Measurements from ENCODE around the gene FAM219B. TPM values are rescaled to one million over a fixed set of nuclear protein-coding genes. Genes with fewer than 3 reads are reported as not detected.
"Not testable (repeated sequence)": the region's sequence is repeated elsewhere in the genome, so short reads cannot be mapped to it uniquely, and the experiment has no call there.

The FAM219B gene, protein sequence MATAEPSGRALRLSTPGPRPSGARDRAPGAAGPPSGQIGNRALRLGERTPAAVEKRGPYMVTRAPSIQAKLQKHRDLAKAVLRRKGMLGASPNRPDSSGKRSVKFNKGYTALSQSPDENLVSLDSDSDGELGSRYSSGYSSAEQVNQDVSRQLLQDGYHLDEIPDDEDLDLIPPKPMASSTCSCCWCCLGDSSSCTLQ
- total RNA-seq: 100 to 1,000 TPM in 1 of 2 experiments, 10 to 100 TPM in 1; 90.3 to 113 TPM

DNA sequence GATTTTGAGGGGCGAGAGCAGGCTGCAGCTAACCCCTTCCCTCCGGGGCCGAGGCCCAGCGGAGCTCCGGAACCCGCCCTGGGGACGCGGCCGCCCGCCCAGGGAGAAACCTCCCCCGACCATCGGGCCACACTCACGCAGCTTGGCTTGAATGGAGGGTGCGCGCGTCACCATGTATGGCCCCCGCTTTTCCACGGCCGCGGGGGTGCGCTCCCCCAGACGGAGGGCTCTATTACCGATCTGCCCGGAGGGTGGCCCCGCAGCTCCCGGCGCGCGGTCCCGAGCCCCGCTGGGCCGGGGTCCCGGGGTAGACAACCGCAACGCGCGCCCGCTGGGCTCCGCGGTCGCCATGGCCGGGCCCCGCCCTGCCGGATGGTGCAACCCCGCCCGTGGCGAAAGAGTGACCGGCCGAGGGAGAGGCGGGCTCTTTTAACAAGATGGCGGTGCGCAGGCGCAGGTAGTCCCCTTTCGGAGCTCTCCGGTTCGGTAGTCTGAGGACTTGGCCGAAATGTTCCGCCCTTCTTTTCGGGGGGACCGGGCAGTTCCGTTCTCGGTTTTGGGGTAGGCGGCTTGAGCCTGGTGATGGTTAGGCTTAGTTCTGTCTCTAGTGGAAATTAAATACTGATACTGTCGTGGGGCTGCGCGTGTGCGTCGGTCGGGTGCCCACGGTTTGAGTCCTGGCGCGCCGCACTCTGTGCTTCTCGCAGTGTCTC is at the start of gene FAM219B:
FAM219B (minus strand) TSS at position 402 of the 713 bp plus-strand sequence; CDS start at position 351, 51 bp downstream.
- H3K4me3 Mint-ChIP-seq: peak within 1 kb of the TSS; percentile 92
- H3K36me3 Mint-ChIP-seq: peaks cover 24% of the 10 kb centered on the region
- peaks cover 26% of the 10 kb centered on the region for H3K4me1 Mint-ChIP-seq
- no peaks in the 10 kb centered on the region for H3K27me3 Mint-ChIP-seq
- POLR2A ChIA-PET: interaction anchor here (0.6 to 2.5 kb wide), 21 partner anchors 9 to 290 kb away, joined by 3 to 23 read pairs (median 5); partner anchors contain the start of genes CLK3, COX5A, CSK and MPI
- ATAC-seq (ENCODE audit: low read depth): peak; percentile 86
- DNase-seq: peak; percentile 84
- H3K9me3 Mint-ChIP-seq: no peaks in the 10 kb centered on the region
- peak within 1 kb of the TSS; percentile 84 for H3K27ac Mint-ChIP-seq

DNA sequence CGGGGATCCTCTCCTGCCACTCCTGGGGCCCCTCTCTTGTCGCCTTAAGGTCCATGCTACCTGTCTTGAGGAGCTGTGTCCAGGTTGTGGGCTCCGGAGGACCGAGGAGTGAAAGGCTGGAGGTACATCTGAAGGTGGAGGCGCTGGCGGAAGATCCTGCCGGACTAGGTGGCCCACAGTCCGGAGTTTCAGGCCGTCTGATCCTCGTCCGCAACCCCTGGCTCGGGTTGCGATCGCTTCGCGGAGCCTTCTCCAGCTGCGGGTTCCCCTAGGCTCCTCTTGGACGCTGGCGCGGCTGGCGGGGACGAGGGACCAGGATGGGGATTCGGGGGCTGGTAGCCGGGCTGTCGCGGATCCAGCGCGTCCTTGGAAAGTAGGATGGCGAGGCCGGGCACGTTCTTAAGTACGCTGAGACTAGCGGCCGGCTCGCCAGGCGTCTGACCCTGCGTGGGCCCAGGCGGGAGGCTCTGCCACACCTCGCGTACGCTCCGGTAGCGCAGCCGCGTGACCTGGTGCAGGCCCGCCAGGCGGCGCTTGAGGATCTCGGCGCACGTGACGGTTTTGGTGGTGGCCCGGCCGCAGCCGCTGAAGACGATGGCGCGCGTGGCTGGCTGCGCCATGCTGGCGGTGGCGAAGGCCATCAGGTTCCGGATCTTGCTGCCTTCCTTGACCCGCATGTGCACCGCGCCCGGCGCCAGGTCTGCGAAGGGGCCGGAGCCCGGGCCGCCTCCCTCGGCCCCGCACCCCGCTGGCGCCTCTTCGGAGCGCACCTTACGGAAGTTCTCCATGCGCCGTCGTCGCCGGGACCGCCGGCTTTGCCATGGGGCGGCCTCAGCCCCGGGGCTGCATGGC is 49.4 kb upstream of the FAM219B start:
- Mint-ChIP-seq H3K9me3 (no peaks in the 10 kb centered on the region), H3K4me1 (peaks cover 25% of the 10 kb centered on the region), H3K27ac (no peak overlapping the region), H3K4me3 (peak overlapping the region; percentile 50), H3K27me3 (peaks cover 35% of the 10 kb centered on the region), H3K36me3 (no peaks in the 10 kb centered on the region)
- DNase-seq (peak; percentile 77), ATAC-seq (ENCODE audit: low read depth) (peak; percentile 39)
- POLR2A ChIA-PET: interaction anchor here (0.8 to 1.5 kb wide), 4 partner anchors 10 to 338 kb away, joined by 3 to 7 read pairs (median 4); partner anchors contain the start of genes FAM219B and PPCDC

DNA sequence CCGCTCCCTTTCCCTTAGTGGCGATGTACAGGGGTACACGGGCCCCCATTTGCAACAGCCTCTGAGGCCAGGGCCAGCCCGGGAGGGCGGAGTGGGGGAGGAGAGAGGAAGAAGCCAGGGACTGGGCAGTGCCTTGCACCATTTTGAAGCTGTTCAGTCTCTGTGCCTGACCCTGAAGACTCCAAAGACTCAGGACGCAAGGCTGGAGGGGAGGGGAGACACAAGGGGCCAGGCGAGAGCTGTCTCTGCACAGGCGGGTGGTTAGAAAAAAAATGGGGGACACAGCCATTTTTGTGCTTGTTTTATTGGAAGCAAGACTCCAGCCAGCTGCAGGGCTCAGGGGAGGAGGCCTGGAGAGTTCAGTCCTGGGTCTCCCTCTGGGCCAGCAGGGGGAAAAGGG is 48.4 kb upstream of the FAM219B start:
- no peak overlapping the region for H3K27ac Mint-ChIP-seq
- POLR2A ChIA-PET: interaction anchor here (1.2 kb wide), 1 partner anchor 40 kb away, joined by 3 read pairs; the partner anchor contains the start of gene SCAMP5
- H3K4me3 Mint-ChIP-seq: peak overlapping the region; percentile 35
- H3K36me3 Mint-ChIP-seq: no peaks in the 10 kb centered on the region
- no peak for ATAC-seq (ENCODE audit: low read depth)
- H3K4me1 Mint-ChIP-seq: peaks cover 25% of the 10 kb centered on the region
- no peaks in the 10 kb centered on the region for H3K9me3 Mint-ChIP-seq
- peaks cover 27% of the 10 kb centered on the region for H3K27me3 Mint-ChIP-seq
- DNase-seq: no peak

DNA sequence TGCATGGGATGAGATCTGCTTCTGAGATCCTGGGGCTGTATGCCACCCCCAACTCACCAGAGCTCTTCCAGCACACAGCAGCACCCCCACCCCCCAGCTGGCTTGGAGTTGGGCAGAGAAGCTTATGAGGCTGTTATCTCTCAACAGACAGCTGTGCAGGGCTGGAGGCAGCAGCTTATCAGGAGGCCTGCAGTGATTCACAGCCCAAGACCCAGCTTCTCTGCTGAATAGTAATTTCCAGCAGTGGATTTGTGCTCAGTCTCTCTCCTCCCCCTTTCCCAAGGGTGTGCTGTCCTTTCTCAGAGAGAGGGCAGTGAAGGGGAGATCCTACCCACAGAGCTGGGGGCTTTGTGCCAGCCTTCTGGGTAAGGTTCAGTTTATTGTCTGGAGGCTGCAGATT is 47.9 kb upstream of the FAM219B start:
- no peak overlapping the region for H3K27ac Mint-ChIP-seq

DNA sequence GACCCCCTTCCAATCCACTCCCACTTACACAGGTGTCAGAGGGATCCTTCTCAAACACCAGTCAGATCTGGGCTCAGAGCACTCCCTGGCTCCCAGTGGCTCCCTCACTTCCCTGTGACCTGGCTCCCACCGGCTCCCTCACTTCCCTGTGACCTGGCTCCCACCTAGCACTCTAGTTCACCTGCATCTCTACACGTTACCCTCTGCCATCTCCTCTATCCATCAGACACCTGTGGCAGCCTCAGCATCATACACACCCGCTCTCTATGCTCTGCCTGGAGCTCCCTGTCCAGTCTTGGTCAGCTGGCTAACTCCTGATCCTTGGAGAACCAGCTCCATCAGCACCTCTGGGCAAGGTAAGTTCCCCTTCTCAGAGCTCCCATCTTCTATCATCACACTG is 44.4 kb upstream of the FAM219B start:
- POLR2A ChIA-PET: interaction anchor here (0.8 to 0.9 kb wide), 4 partner anchors 49 to 180 kb away, joined by 3 to 4 read pairs (median 3); no protein-coding TSS in a partner anchor
- Mint-ChIP-seq H3K27me3 (no peaks in the 10 kb centered on the region), H3K4me1 (peaks cover 8% of the 10 kb centered on the region), H3K27ac (no peak overlapping the region), H3K9me3 (no peaks in the 10 kb centered on the region), H3K36me3 (no peaks in the 10 kb centered on the region), H3K4me3 (no peak overlapping the region)
- ATAC-seq (ENCODE audit: low read depth) (no peak), DNase-seq (no peak)

More for the DNA sequence above, 47.9 kb upstream of the FAM219B start:
- Mint-ChIP-seq H3K36me3 (no peaks in the 10 kb centered on the region), H3K27me3 (peaks cover 22% of the 10 kb centered on the region), H3K4me3 (no peak overlapping the region), H3K4me1 (peaks cover 23% of the 10 kb centered on the region), H3K9me3 (no peaks in the 10 kb centered on the region)
- POLR2A ChIA-PET: interaction anchor here (1.2 kb wide), 1 partner anchor 41 kb away, joined by 3 read pairs; the partner anchor contains the start of gene SCAMP5
- DNase-seq (no peak), ATAC-seq (ENCODE audit: low read depth) (no peak)

DNA sequence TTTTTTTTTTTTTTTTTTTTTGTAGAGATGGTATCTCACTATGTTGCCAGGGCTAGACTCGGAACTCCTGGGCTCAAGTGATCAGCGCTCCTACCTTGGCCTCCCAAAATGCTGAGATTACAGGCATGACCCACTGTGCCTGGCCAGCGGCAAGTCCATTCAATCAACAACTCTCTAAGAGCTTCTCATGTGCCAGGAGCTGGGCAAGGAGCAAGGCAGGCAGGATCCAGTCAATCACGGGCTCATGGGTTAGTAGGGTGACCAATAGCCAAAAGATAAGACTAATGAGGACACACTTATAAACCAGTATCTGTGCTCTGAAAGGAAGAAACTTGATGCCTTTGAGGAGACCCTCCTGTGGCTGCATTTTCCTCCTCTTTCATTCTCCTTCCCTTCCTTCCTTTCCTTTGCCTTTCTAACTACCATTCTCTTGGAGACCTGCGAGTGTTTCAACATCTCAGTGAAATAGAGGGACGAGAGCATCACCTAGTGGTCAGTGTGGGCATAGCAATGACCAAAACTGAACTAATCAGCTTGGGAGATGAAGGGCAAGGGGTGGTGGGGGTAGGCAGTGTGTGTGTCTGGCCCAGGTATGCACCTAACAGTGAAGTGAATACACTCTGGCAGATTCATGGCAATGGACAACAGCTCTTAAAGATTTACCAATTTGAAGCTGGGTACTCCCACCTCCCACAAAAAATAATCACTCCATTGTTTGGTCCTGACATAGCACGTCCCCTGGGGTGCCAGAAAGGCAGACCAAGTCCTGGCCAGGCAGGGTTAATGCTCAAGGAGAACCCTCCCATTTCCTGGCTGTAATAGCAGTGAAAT is 43.6 kb upstream of the FAM219B start:
- Mint-ChIP-seq H3K4me1 (peaks cover 4% of the 10 kb centered on the region), H3K27me3 (peaks cover 4% of the 10 kb centered on the region), H3K9me3 (no peaks in the 10 kb centered on the region), H3K27ac (no peak overlapping the region), H3K36me3 (no peaks in the 10 kb centered on the region), H3K4me3 (no peak overlapping the region)
- DNase-seq (peak; percentile 66), ATAC-seq (ENCODE audit: low read depth) (peak; percentile 78)
- POLR2A ChIA-PET: interaction anchor here (0.9 kb wide), 2 partner anchors 49 to 57 kb away, joined by 3 to 4 read pairs; no protein-coding TSS in a partner anchor

DNA sequence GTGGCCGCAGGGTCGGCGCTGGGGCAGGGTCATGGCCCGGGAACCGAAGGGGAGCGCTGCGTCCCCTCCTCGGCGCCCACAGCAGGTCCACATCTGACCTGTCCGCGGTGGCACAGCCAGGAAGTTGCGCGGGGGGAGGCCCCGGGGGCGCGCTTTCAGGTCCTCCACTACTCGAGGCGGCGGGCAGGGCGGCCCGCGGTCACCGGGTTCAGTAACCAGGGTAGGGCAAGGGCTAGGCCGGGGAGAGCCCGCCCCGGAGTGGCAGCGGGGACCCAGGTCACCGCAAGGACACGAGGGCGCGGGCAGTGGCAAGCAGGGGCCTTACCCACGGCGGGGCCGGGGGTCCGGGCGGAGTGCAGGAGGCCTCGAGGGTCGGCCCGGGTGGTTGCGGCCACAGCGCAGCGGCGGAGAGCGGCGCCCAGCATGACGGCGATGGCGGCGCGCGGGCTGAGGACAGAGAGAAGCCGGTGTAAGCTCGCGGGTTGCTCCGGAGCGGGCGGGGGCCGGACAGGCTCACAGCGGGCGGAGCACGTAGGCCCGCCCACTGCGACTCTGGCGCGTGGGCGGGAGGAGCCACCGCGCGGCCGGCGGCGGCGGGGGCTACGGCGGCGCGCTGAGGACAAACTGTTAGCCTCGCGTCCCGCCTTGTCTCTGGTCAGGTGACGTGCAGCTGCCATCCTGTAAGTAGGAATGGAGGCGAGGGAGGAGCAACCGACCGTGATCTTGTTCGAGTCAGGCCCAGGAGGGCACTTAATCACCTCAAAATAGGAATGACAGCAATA is 31.1 kb upstream of the FAM219B start, which contains the start of gene COX5A:
COX5A (minus strand) TSS at position 484 of the 782 bp plus-strand sequence; CDS start at position 425, 59 bp downstream.
- DNase-seq: peak; percentile 95
- Mint-ChIP-seq H3K27ac (peak within 1 kb of the TSS; percentile 91), H3K4me3 (peak within 1 kb of the TSS; percentile 97), H3K9me3 (no peaks in the 10 kb centered on the region), H3K4me1 (peaks cover 21% of the 10 kb centered on the region), H3K36me3 (peaks cover 9% of the 10 kb centered on the region), H3K27me3 (no peaks in the 10 kb centered on the region)
- POLR2A ChIA-PET: interaction anchor here (0.6 to 2.2 kb wide), 14 partner anchors 30 to 322 kb away, joined by 3 to 12 read pairs (median 5); partner anchors contain the start of genes C15orf39, CLK3, FAM219B and PPCDC
- ATAC-seq (ENCODE audit: low read depth): peak; percentile 95

DNA sequence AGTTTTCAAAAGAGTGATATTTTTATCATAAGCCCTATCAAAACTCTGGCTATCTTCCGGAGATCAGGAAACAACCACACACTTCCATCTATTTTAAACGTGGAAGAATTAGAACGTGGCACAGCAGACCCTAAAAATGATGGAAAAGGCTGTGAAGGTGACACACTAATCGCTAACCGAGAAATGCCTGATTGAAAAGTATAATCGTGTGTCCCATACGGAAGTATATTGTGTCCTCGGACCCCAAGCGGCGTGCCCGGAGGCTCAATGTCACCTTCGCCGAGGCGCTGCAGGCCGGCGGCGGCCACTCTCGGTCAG is 30.6 kb upstream of the FAM219B start:
- peaks cover 12% of the 10 kb centered on the region for H3K36me3 Mint-ChIP-seq
- no peaks in the 10 kb centered on the region for H3K9me3 Mint-ChIP-seq
- H3K4me3 Mint-ChIP-seq: peak overlapping the region; percentile 97
- H3K27ac Mint-ChIP-seq: peak overlapping the region; percentile 91
- ATAC-seq (ENCODE audit: low read depth): no peak
- H3K4me1 Mint-ChIP-seq: peaks cover 23% of the 10 kb centered on the region
- H3K27me3 Mint-ChIP-seq: no peaks in the 10 kb centered on the region
- no peak for DNase-seq
- POLR2A ChIA-PET: interaction anchor here (1.0 to 2.2 kb wide), 9 partner anchors 29 to 322 kb away, joined by 3 to 12 read pairs (median 5); partner anchors contain the start of genes CLK3, FAM219B and PPCDC

DNA sequence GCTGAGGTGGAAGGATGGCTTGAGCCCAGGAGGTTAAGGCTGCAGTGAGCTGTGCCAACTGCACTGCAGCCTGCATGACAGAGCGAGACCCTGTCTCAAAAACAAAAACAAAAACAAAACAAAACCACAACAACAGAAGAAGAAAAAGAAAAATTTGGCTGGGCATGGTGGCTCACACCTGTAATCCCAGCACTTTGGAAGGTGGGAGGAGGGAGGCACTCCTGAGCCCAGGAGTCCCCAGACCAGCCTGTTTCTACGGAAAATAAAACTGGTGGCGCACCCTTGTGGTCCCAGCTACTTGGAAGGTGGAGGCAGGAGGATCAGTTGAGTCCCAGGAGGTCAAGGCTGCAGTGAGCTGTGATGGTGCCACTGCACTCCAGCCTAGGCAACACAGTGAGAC is 28.5 kb upstream of the FAM219B start:
- not testable (repeated sequence) for H3K9me3 Mint-ChIP-seq; DNase-seq; ATAC-seq (ENCODE audit: low read depth); H3K27me3 Mint-ChIP-seq
- Mint-ChIP-seq H3K4me3 (peak overlapping the region; percentile 56), H3K27ac (peak overlapping the region; percentile 73), H3K36me3 (peaks cover 17% of the 10 kb centered on the region), H3K4me1 (peaks cover 26% of the 10 kb centered on the region)
- POLR2A ChIA-PET: interaction anchor here (0.5 to 1.2 kb wide), 2 partner anchors 28 to 34 kb away, joined by 3 read pairs; partner anchors contain the start of gene FAM219B

DNA sequence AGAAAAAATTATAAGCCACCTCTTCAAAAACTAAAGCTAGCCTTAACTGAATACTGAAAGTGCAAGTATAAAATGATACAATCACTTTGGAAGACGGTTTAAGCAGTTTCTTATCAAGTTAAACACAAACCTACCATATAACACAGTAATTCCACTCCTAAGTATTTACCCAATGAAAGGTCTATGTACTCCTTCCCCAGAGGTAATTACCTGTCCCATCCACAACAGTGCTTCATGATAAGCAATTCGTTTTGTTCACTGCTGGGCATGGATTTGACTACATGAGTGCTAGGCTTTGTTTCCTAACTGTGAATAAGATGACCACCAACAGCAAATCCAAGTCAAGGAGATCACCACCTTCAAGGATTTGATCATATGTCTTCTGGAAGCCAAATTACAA is 26.9 kb upstream of the FAM219B start:
- H3K4me1 Mint-ChIP-seq: peaks cover 26% of the 10 kb centered on the region
- H3K27me3 Mint-ChIP-seq: no peaks in the 10 kb centered on the region
- H3K9me3 Mint-ChIP-seq: no peaks in the 10 kb centered on the region
- H3K36me3 Mint-ChIP-seq: peaks cover 24% of the 10 kb centered on the region
- POLR2A ChIA-PET: interaction anchor here (0.6 to 2.3 kb wide), 3 partner anchors 11 to 94 kb away, joined by 3 to 6 read pairs (median 3); partner anchors contain the start of gene FAM219B
- ATAC-seq (ENCODE audit: low read depth): no peak
- H3K4me3 Mint-ChIP-seq: peak overlapping the region; percentile 19
- no peak for DNase-seq
- H3K27ac Mint-ChIP-seq: no peak overlapping the region

DNA sequence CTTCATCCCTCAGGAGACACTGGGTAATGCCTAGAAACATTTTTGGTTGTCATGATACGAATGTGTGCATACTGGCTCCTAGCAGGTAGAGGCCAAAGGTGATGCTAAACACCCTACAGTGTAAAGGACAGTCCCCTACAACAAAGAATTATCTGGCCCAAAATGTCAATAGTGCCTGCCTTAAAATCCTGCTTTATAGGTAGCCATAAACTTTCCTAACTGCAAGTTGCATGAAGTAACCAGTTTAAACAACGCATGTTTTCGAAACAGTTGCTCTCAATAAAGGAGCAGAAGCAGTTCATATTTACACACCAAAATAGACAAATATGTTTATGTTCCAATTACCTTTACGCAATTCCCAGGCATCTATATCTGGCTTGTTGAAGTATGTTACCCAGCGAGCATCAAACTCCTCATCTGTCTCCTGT is 22.1 kb upstream of the FAM219B start:
- H3K36me3 Mint-ChIP-seq: peaks cover 26% of the 10 kb centered on the region
- H3K4me1 Mint-ChIP-seq: peaks cover 11% of the 10 kb centered on the region
- H3K27ac Mint-ChIP-seq: no peak overlapping the region
- no peaks in the 10 kb centered on the region for H3K9me3 Mint-ChIP-seq
- POLR2A ChIA-PET: no interaction called here
- no peak for DNase-seq
- no peak for ATAC-seq (ENCODE audit: low read depth)
- no peaks in the 10 kb centered on the region for H3K27me3 Mint-ChIP-seq
- no peak overlapping the region for H3K4me3 Mint-ChIP-seq

Measured in activated naive CD8-positive, alpha-beta T cell treated with anti-CD3 and anti-CD28 coated beads, Interleukin-2, amount 10 ng/mL, durations not matched to agents 7 days and 5 days (primary cell).